ENCODE data around the gene RPS6KA1. TPM values are rescaled to one million over a fixed set of nuclear protein-coding genes. Genes with fewer than 3 reads are reported as not detected.
"Not testable (repeated sequence)": the region's sequence is repeated elsewhere in the genome, so short reads cannot be mapped to it uniquely, and the experiment has no call there.

The RPS6KA1 gene
- total and polyA plus RNA-seq, 10 of the 15 experiments (the other 5 are each of a cell fraction or from before 2014, with no cell fraction given), result 5.0 to 136 (median 91.5) TPM

DNA sequence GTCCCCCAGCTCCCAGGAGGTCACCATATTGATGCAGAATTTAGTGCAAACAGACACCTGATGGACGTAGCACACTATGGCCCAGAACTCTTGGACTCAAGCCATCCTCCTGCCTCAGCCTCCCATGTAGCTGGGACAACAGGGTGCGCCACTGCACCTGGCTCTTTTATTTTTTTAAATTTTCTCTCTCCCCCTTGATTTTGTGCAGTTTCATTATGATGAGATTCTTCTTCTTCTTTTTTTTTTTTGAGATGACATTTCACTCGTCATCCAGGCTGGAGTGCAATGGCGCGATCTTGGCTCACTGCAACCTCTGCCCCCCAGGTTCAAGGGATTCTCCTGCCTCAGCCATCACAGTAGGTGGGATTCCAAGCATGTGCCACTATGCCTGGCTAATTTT is 63.8 kb downstream of the RPS6KA1 start (continued):
- TF ChIP-seq JUNB (IDR thresholded peaks at IDR 0.05) (peak; percentile 58; the same call in 1 of the 2 replicates), JUND (IDR thresholded peaks at IDR 0.05; ENCODE audit: low read depth, low read length) (no peak), ZNF384 (IDR thresholded peaks at IDR 0.05; ENCODE audit: borderline replicate concordance, low read depth, low read length) (peak; percentile 52; the same call in 1 of the 2 replicates), KDM1A (IDR thresholded peaks at IDR 0.05; ENCODE audit: borderline replicate concordance) (no peak), TCF7 (IDR thresholded peaks at IDR 0.05; ENCODE audit: borderline replicate concordance) (no peak), PAX8 (IDR thresholded peaks at IDR 0.05) (no peak), NFYA (IDR thresholded peaks at IDR 0.05; ENCODE audit: borderline replicate concordance, low read depth, low read length) (no peak), NBN (IDR thresholded peaks at IDR 0.05) (0 out of 2 replicates have a peak, but pooled peaks have one; percentile 33), WRNIP1 (IDR thresholded peaks at IDR 0.05; ENCODE audit: borderline replicate concordance, low read depth, low read length) (no peak)
- TF ChIP-seq, protein P1, sequence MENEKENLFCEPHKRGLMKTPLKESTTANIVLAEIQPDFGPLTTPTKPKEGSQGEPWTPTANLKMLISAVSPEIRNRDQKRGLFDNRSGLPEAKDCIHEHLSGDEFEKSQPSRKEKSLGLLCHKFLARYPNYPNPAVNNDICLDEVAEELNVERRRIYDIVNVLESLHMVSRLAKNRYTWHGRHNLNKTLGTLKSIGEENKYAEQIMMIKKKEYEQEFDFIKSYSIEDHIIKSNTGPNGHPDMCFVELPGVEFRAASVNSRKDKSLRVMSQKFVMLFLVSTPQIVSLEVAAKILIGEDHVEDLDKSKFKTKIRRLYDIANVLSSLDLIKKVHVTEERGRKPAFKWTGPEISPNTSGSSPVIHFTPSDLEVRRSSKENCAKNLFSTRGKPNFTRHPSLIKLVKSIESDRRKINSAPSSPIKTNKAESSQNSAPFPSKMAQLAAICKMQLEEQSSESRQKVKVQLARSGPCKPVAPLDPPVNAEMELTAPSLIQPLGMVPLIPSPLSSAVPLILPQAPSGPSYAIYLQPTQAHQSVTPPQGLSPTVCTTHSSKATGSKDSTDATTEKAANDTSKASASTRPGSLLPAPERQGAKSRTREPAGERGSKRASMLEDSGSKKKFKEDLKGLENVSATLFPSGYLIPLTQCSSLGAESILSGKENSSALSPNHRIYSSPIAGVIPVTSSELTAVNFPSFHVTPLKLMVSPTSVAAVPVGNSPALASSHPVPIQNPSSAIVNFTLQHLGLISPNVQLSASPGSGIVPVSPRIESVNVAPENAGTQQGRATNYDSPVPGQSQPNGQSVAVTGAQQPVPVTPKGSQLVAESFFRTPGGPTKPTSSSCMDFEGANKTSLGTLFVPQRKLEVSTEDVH (IDR thresholded peaks at IDR 0.05; ENCODE audit: low read depth, partially characterized antibody), result no peak
- TF ChIP-seq, protein P2, sequence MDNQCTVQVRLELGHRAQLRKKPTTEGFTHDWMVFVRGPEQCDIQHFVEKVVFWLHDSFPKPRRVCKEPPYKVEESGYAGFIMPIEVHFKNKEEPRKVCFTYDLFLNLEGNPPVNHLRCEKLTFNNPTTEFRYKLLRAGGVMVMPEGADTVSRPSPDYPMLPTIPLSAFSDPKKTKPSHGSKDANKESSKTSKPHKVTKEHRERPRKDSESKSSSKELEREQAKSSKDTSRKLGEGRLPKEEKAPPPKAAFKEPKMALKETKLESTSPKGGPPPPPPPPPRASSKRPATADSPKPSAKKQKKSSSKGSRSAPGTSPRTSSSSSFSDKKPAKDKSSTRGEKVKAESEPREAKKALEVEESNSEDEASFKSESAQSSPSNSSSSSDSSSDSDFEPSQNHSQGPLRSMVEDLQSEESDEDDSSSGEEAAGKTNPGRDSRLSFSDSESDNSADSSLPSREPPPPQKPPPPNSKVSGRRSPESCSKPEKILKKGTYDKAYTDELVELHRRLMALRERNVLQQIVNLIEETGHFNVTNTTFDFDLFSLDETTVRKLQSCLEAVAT (IDR thresholded peaks at IDR 0.05), result 0 out of 2 replicates have a peak, but pooled peaks have one; percentile 28

DNA sequence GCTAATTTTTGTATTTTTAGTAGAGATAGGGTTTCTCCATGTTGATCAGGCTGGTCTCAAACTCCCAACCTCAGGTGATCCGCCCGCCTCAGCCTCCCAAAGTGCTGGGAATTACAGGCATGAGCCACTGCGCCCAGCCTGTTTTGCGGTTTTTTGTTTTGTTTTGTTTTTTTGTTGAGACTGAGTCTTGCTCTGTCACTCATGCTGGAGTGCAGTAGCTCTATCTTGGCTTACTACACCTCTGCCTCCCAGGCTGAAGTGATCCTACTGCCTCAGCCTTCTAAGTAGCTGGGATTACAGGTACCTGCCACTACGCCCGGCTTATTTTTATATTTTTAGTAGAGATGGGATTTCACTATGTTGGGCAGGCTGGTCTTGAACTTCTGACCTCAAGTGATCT is 65.0 kb downstream of the RPS6KA1 start:
- H3K36me3 ChIP-seq (ENCODE audit: control insufficient read depth in 2 of 2, insufficient read depth in 2 of 2, low read length in 1 of 2); H4K20me1 ChIP-seq (ENCODE audit: control insufficient read depth, insufficient read depth); H3K4me1 ChIP-seq (ENCODE audit: control insufficient read depth, insufficient read depth, low read length); H3K4me2 ChIP-seq (ENCODE audit: control insufficient read depth, insufficient read depth); in situ Hi-C loops (cut with MboI); H3K4me3 ChIP-seq; H3K27ac ChIP-seq (ENCODE audit: control insufficient read depth, insufficient read depth); intact Hi-C loops (cut with micrococcal nuclease; ENCODE audit: unreplicated experiment); FAIRE-seq; H3K9ac ChIP-seq (ENCODE audit: control insufficient read depth, insufficient read depth, low read length); DNase-seq (ENCODE audit: low read depth, low spot score); ATAC-seq; H3K27me3 ChIP-seq (replicated peaks in 1 of 2; ENCODE audit: control insufficient read depth in 2 of 2, insufficient read depth in 2 of 2, low read length in 1 of 2); H3K79me2 ChIP-seq (ENCODE audit: control insufficient read depth, insufficient read depth, low read length); BruUV-seq (replicated peaks); H2AFZ ChIP-seq (ENCODE audit: control insufficient read depth, low read depth, low read length); H3K9me3 ChIP-seq (replicated peaks; ENCODE audit: control insufficient read depth, insufficient read depth, low read length): not testable (repeated sequence)
- ChIA-PET CTCF (interaction anchor here (0.7 to 3.5 kb wide), 8 partner anchors 10 to 195 kb away, joined by 3 to 28 read pairs (median 6); no protein-coding TSS in a partner anchor), RAD21 (ENCODE audit: unreplicated experiment) (interaction anchor here (0.9 to 1.5 kb wide), 4 partner anchors 9 to 195 kb away, joined by 3 to 5 read pairs (median 4); no protein-coding TSS in a partner anchor), SMC1A (ENCODE audit: uncharacterized antibody, unreplicated experiment) (interaction anchor here (0.6 to 2.1 kb wide), 7 partner anchors 8 to 195 kb away, joined by 3 to 9 read pairs (median 4); no protein-coding TSS in a partner anchor), POLR2A (interaction anchor here (0.5 to 1.4 kb wide), 3 partner anchors 195 to 434 kb away, joined by 3 to 4 read pairs (median 4); no protein-coding TSS in a partner anchor)
- WGBS (ENCODE audit: insufficient coverage, insufficient replicate concordance, low lambda C conversion rate, missing lambda C conversion rate), result 98% methylated on average over 6 of the region's 6 CpGs
